Measurements from ENCODE around the gene ARHGAP19. TPM values are rescaled to one million over a fixed set of nuclear protein-coding genes. Genes with fewer than 3 reads are reported as not detected.
A peak's percentile ranks its signal among the peaks of the same experiment; 100 is the strongest.

The ARHGAP19 gene
- polyA plus RNA-seq, 3 donors: 8.3 to 10.6 (median 10.2) TPM

DNA sequence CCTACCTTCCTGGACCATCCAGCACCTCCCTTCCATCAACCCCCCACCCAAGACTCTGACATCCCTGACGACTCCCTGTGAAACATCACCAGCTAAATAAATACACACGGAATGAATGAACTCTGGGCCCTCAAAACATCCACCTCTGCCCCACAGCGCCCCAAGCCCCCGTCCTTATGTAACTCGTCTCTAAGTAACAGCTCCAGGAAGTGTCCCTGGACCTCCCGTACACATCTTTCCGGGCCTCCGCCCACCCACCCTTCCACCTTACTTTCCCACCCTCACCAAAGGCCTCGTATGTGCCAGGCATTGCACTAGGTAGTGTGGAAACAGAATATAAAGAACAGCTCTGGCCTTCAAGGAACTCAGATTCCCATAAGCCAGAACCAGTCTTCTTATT is 79.0 kb downstream of the ARHGAP19 start:
- intact Hi-C loops (cut with micrococcal nuclease): loop anchor here (5.0 kb wide), 2 partner anchors 131 to 141 kb away; no protein-coding TSS in a partner anchor
- TF ChIP-seq, protein P1, sequence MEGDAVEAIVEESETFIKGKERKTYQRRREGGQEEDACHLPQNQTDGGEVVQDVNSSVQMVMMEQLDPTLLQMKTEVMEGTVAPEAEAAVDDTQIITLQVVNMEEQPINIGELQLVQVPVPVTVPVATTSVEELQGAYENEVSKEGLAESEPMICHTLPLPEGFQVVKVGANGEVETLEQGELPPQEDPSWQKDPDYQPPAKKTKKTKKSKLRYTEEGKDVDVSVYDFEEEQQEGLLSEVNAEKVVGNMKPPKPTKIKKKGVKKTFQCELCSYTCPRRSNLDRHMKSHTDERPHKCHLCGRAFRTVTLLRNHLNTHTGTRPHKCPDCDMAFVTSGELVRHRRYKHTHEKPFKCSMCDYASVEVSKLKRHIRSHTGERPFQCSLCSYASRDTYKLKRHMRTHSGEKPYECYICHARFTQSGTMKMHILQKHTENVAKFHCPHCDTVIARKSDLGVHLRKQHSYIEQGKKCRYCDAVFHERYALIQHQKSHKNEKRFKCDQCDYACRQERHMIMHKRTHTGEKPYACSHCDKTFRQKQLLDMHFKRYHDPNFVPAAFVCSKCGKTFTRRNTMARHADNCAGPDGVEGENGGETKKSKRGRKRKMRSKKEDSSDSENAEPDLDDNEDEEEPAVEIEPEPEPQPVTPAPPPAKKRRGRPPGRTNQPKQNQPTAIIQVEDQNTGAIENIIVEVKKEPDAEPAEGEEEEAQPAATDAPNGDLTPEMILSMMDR (IDR thresholded peaks at IDR 0.05): no peak
- H2AFZ ChIP-seq (ENCODE audit: insufficient read depth, low read depth, low read length, poor library complexity, severe bottlenecking): no peak overlapping the region
- no peak for DNase-seq
- H3K9ac ChIP-seq (ENCODE audit: insufficient read depth, low read length, poor library complexity, severe bottlenecking): no peak overlapping the region
- peaks cover 19% of the 10 kb centered on the region for H3K4me1 Mint-ChIP-seq
- H3K4me3 Mint-ChIP-seq: no peak overlapping the region
- H3K4me2 ChIP-seq (replicated peaks; ENCODE audit: extremely low read depth, low read length, poor library complexity, severe bottlenecking): no peak overlapping the region
- H3K4me3 ChIP-seq (replicated peaks in 1 of 3; ENCODE audit: low read depth in 2 of 3, low read length in 3 of 3): no peak overlapping the region
- H3K9me3 ChIP-seq (replicated peaks in 1 of 2; ENCODE audit: control insufficient read depth in 1 of 2, insufficient read depth in 1 of 2, low read length in 2 of 2): no peaks in the 10 kb centered on the region
- H3K9me3 Mint-ChIP-seq: no peaks in the 10 kb centered on the region
- H3K4me1 ChIP-seq (ENCODE audit: control insufficient read depth in 1 of 2, insufficient read depth in 2 of 2, low read length in 2 of 2): peaks cover 14 to 20% of the 10 kb centered on the region in 2 donors
- no peak overlapping the region for H3K27ac ChIP-seq (ENCODE audit: low read depth in 1 of 2, low read length in 2 of 2)
- no peaks in the 10 kb centered on the region for H3K79me2 ChIP-seq (ENCODE audit: insufficient read depth, low read length)
- no peaks in the 10 kb centered on the region for H3K36me3 ChIP-seq (replicated peaks in 1 of 2; ENCODE audit: control insufficient read depth in 1 of 2, insufficient read depth in 2 of 2, low read length in 2 of 2)
- peak overlapping the region in 1 of 7 donors; percentile 62 for H3K27ac Mint-ChIP-seq
- H3K36me3 Mint-ChIP-seq: peaks cover 5 to 6% of the 10 kb centered on the region in 2 donors
- no peaks in the 10 kb centered on the region for H4K20me1 ChIP-seq (ENCODE audit: insufficient read depth, low read length)
- peaks cover 0 to 5% (median under 1%) of the 10 kb centered on the region in 3 donors for H3K27me3 Mint-ChIP-seq (ENCODE audit: low read depth in 3 of 3)
- WGBS (ENCODE audit: insufficient coverage): 75% methylated on average over 7 of the region's 9 CpGs
- H3K27me3 ChIP-seq (ENCODE audit: control insufficient read depth in 2 of 2, insufficient read depth in 2 of 2, low read length in 2 of 2): no peaks in the 10 kb centered on the region

DNA sequence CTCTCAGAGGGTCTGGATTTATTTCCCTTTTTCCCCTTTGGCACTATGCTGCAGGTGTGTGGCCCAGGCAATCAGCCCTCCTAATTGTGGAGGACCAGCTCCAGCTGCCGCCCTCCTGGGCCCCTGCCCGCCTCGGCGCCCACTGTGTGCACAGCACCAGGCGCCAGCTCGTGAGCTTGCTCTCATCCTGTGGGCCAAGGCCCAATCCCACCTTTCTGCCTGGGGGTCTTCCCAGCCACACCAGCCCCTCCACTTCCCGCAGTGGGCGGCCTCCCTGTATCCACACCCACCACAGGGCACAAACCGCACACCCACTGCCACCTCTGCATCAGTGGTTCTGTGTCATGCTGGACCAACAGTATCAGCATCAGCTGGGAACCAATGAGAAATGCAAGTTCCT is 81.2 kb downstream of the ARHGAP19 start:
- no peaks in the 10 kb centered on the region for H3K9me3 ChIP-seq (replicated peaks in 1 of 2; ENCODE audit: control insufficient read depth in 1 of 2, insufficient read depth in 1 of 2, low read length in 2 of 2)
- H3K9ac ChIP-seq (ENCODE audit: insufficient read depth, low read length, poor library complexity, severe bottlenecking): no peak overlapping the region
- 94% methylated on average over 8 of the region's 9 CpGs for WGBS (ENCODE audit: insufficient coverage)
- no peaks in the 10 kb centered on the region for H3K79me2 ChIP-seq (ENCODE audit: insufficient read depth, low read length)
- H3K36me3 ChIP-seq (replicated peaks in 1 of 2; ENCODE audit: control insufficient read depth in 1 of 2, insufficient read depth in 2 of 2, low read length in 2 of 2): no peaks in the 10 kb centered on the region
- H2AFZ ChIP-seq (ENCODE audit: insufficient read depth, low read depth, low read length, poor library complexity, severe bottlenecking): no peak overlapping the region
- H3K27ac ChIP-seq (ENCODE audit: low read depth in 1 of 2, low read length in 2 of 2): no peak overlapping the region
- H3K4me3 Mint-ChIP-seq: no peak overlapping the region
- intact Hi-C loops (cut with micrococcal nuclease): loop anchor here (5.0 kb wide), 2 partner anchors 129 to 139 kb away; no protein-coding TSS in a partner anchor
- H3K27me3 Mint-ChIP-seq (ENCODE audit: low read depth in 3 of 3): peaks cover 5 to 6% (median 5%) of the 10 kb centered on the region in 3 donors
- no peaks in the 10 kb centered on the region for H3K4me1 ChIP-seq (ENCODE audit: control insufficient read depth in 1 of 2, insufficient read depth in 2 of 2, low read length in 2 of 2)
- H3K27me3 ChIP-seq (ENCODE audit: control insufficient read depth in 2 of 2, insufficient read depth in 2 of 2, low read length in 2 of 2): no peaks in the 10 kb centered on the region
- H3K4me2 ChIP-seq (replicated peaks; ENCODE audit: extremely low read depth, low read length, poor library complexity, severe bottlenecking): no peak overlapping the region
- H3K4me1 Mint-ChIP-seq: no peaks in the 10 kb centered on the region
- H3K4me3 ChIP-seq (replicated peaks in 1 of 3; ENCODE audit: low read depth in 2 of 3, low read length in 3 of 3): no peak overlapping the region
- peaks cover 5 to 6% of the 10 kb centered on the region in 2 donors for H3K36me3 Mint-ChIP-seq
- H3K27ac Mint-ChIP-seq: no peak overlapping the region
- H3K9me3 Mint-ChIP-seq: no peaks in the 10 kb centered on the region
- DNase-seq: no peak
- TF ChIP-seq, protein P1 (IDR thresholded peaks at IDR 0.05): no peak
- H4K20me1 ChIP-seq (ENCODE audit: insufficient read depth, low read length): no peaks in the 10 kb centered on the region
